B cell (primary cell): Measurements from ENCODE around the gene SIPA1L3. TPM values are rescaled to one million over a fixed set of nuclear protein-coding genes. Genes with fewer than 3 reads are reported as not detected.

ENCODE experiments used
- ATAC-seq: fragments of 200-7000 bp; cut with Tn5 transposase; one replicate; pipeline ENCODE4 v1.10.0; 2021; ENCODE audit warnings: low read depth, mild to moderate bottlenecking, moderate number of reproducible peaks, moderate library complexity
- CTCF ChIA-PET: fragments of 350-600 bp; sonication (Branson Sonifier 250); formaldehyde crosslinking; loops from one replicate; lab custom pipeline; 2021; ENCODE audit warnings: antibody characterized with exemption, inconsistent platforms; lab: Charles Lee
- POLR2A ChIA-PET: fragments of 350-600 bp; sonication (Branson Sonifier 250); formaldehyde crosslinking; loops from one replicate; lab custom pipeline; 2021; ENCODE audit warnings: antibody characterized with exemption; lab: Charles Lee
- DNase-seq: peaks from one replicate; pipeline ENCODE4 v3.0.0; 2013
- H2AFZ ChIP-seq: 2 replicates; pipeline ENCODE4 v1.6.1; 2012; ENCODE audit warnings: mild to moderate bottlenecking, low read depth, low read length; ENCODE audit not compliant: insufficient read depth, poor library complexity, severe bottlenecking
- H3K27ac ChIP-seq, 2 donors: 1 replicate in 1 of 2; 2 replicates in 1 of 2; pipeline ENCODE4 v1.5.1; 2012 to 2013; ENCODE audit warnings: low read length in 2 of 2, mild to moderate bottlenecking in 2 of 2, moderate library complexity in 1 of 2
- H3K27me3 ChIP-seq, 4 experiments: fragments of 200-600 bp in 1 of 4; sonication (generic) in 1 of 4; replicated peaks in 1 of 4; 1 replicate in 2 of 4; 2 replicates in 2 of 4; pipeline versions ENCODE4 v1.6.1 to v1.7.0; 2013 to 2016; ENCODE audit warnings: low read length in 3 of 4, mild to moderate bottlenecking in 2 of 4, mixed read lengths in 1 of 4, moderate library complexity in 1 of 4; ENCODE audit not compliant: insufficient read depth in 4 of 4, control insufficient read depth in 3 of 4; ENCODE audit errors: control extremely low read depth in 1 of 4
- H3K36me3 ChIP-seq, 2 experiments: replicated peaks in 1 of 2; 1 replicate in 1 of 2; 2 replicates in 1 of 2; pipeline versions ENCODE4 v1.6.1 to v1.7.1; 2013; ENCODE audit warnings: low read length in 1 of 2; ENCODE audit not compliant: insufficient read depth in 2 of 2, control insufficient read depth in 1 of 2; ENCODE audit errors: control extremely low read depth in 1 of 2, extremely low read depth in 1 of 2
- H3K4me1 ChIP-seq, 2 donors: fragments of 200-600 bp in 1 of 2; sonication (generic) in 1 of 2; 1 replicate in 1 of 2; 2 replicates in 1 of 2; pipeline versions ENCODE4 v1.5.1 to v1.6.1; 2013 to 2017; ENCODE audit warnings: low read length in 2 of 2; ENCODE audit not compliant: control insufficient read depth in 2 of 2, insufficient read depth in 2 of 2
- H3K4me2 ChIP-seq: replicated peaks from 2 replicates; pipeline ENCODE3; 2012; ENCODE audit warnings: mild to moderate bottlenecking, low read depth, low read length; ENCODE audit not compliant: poor library complexity, severe bottlenecking
- H3K4me3 ChIP-seq, 5 experiments: fragments of 200-600 bp in 1 of 5; sonication (generic) in 1 of 5; 1 replicate in 3 of 5; 2 replicates in 2 of 5; pipeline versions ENCODE4 v1.5.1 to v1.7.0; 2011 to 2016; ENCODE audit warnings: low read length in 4 of 5, mild to moderate bottlenecking in 4 of 5, low read depth in 2 of 5, control low read depth in 1 of 5, moderate library complexity in 1 of 5; ENCODE audit not compliant: insufficient read depth in 1 of 5; ENCODE audit errors: control extremely low read depth in 1 of 5, extremely low read depth in 1 of 5
- H3K79me2 ChIP-seq: fragments of 200-600 bp; sonication (generic); one replicate; pipeline ENCODE4 v1.6.0; 2016; ENCODE audit warnings: low read length; ENCODE audit not compliant: control insufficient read depth, insufficient read depth
- H3K9ac ChIP-seq: fragments of 200-600 bp; sonication (generic); 2 replicates; pipeline ENCODE4 v1.6.1; 2017; ENCODE audit warnings: mild to moderate bottlenecking, low read length, moderate library complexity
- H3K9me3 ChIP-seq, 3 donors: one replicate each; pipeline versions ENCODE4 v1.6.1 to v1.7.1; 2013; ENCODE audit warnings: low read length in 2 of 3; ENCODE audit not compliant: control insufficient read depth in 2 of 3, insufficient read depth in 1 of 3; ENCODE audit errors: control extremely low read depth in 1 of 3
- H4K20me1 ChIP-seq: 2 replicates; pipeline ENCODE4 v1.6.0; 2012; ENCODE audit warnings: mild to moderate bottlenecking, low read length; ENCODE audit not compliant: insufficient read depth, control insufficient read depth, poor library complexity, severe bottlenecking
- H3K27ac Mint-ChIP-seq: one replicate; pipeline ENCODE4 v1.8.0; 2021; ENCODE audit warnings: mixed read lengths
- H3K27me3 Mint-ChIP-seq: one replicate; pipeline ENCODE4 v1.8.0; 2021; ENCODE audit warnings: mixed read lengths
- H3K4me1 Mint-ChIP-seq: one replicate; pipeline ENCODE4 v1.8.0; 2021; ENCODE audit warnings: mixed read lengths
- H3K4me3 Mint-ChIP-seq: one replicate; pipeline ENCODE4 v1.8.0; 2021; ENCODE audit warnings: mixed read lengths
- H3K9me3 Mint-ChIP-seq: one replicate; pipeline ENCODE4 v1.8.0; 2022; ENCODE audit warnings: mixed read lengths; ENCODE audit not compliant: insufficient read depth
- EZH2 ChIP-seq: IDR thresholded peaks from 2 replicates; pipeline ENCODE4 v1.6.1; 2012; ENCODE audit warnings: borderline replicate concordance, low read depth, mild to moderate bottlenecking, moderate library complexity, low read length; ENCODE audit not compliant: insufficient read depth, poor library complexity, severe bottlenecking
- WGBS: methylation state at CpG from one replicate; pipeline ENCODE4 v1.1.5; 2013; ENCODE audit warnings: missing lambda C conversion rate; ENCODE audit not compliant: insufficient coverage; 5-methylcytosine and 5-hydroxymethylcytosine counted together
- intact Hi-C: fragments of 100-400 bp; cut with micrococcal nuclease; formaldehyde crosslinking; loops from one replicate; pipeline ENCODE4 v1.10.0; 2022
- polyA plus RNA-seq: library from polyadenylated mRNA; depleted of rRNA; stranded (reverse); fragments of >200 nt; gene quantifications from 2 replicates; pipeline ENCODE4 v1.2.3, GENCODE V29; 2012
- total RNA-seq, 2 donors: library from RNA; stranded (reverse); fragments of 120-200 nt in 1 of 2; gene quantifications; 1 replicate in 1 of 2; 2 replicates in 1 of 2; pipeline versions ENCODE4 v1.2.3 to v1.2.4, GENCODE V29; 2013 to 2022
- TF ChIP-seq, protein P1 (sequence below): fragments of 200-600 bp; IDR thresholded peaks from one replicate; pipeline ENCODE4 v1.8.0; 2022; ENCODE audit warnings: antibody characterized with exemption, mild to moderate bottlenecking

SIPA1L3 gene
- total and polyA plus RNA-seq, 2 donors (not counting 1 experiment from before 2014, with no cell fraction given): 48.3 to 295 TPM

DNA sequence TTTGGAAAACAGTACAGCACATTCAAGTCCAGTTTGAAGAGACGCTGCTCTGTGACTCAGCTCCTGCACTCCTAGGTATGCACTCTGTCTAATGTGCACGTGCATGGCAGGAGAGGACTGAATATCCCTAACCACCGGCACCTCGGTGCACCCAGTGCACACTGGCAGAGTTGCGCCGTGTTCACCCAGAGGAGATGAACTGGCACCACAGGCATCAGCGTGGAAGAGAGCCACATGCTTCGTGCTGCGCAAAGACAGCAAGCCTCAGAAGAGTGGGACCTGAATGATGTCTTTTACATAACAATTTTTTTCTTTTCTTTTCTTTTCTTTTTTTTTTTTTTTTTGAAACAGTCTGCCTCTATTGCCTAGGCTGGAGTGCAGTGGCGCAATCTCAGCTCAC is 194.7 kb downstream of the SIPA1L3 start:
- Histone ChIP-seq H3K36me3 (peaks cover 37 to 76% of the 10 kb centered on the region in 2 experiments), H4K20me1 (peaks cover 31% of the 10 kb centered on the region), H3K27me3 (no peaks in the 10 kb centered on the region), H2AFZ (no peak overlapping the region), H3K4me1 (no peaks in the 10 kb centered on the region), H3K9me3 (peaks cover 0 to 5% (median 0%) of the 10 kb centered on the region in 3 donors), H3K9ac (no peak overlapping the region), H3K27ac (no peak overlapping the region), H3K4me2 (no peak overlapping the region), H3K79me2 (peaks cover 61% of the 10 kb centered on the region), H3K4me3 (no peak overlapping the region)
- DNase-seq: no peak
- H3K27me3 Mint-ChIP-seq: no peaks in the 10 kb centered on the region
- 98% methylated on average over 9 of the region's 10 CpGs for WGBS
- H3K27ac Mint-ChIP-seq: no peak overlapping the region
- H3K4me1 Mint-ChIP-seq: peaks cover 4% of the 10 kb centered on the region
- CTCF ChIA-PET: interaction anchor here (0.7 to 3.1 kb wide), 3 partner anchors 63 to 199 kb away, joined by 3 to 22 read pairs (median 4); no protein-coding TSS in a partner anchor
- no peak for ATAC-seq
- no peak for TF ChIP-seq EZH2
- TF ChIP-seq, protein P1, sequence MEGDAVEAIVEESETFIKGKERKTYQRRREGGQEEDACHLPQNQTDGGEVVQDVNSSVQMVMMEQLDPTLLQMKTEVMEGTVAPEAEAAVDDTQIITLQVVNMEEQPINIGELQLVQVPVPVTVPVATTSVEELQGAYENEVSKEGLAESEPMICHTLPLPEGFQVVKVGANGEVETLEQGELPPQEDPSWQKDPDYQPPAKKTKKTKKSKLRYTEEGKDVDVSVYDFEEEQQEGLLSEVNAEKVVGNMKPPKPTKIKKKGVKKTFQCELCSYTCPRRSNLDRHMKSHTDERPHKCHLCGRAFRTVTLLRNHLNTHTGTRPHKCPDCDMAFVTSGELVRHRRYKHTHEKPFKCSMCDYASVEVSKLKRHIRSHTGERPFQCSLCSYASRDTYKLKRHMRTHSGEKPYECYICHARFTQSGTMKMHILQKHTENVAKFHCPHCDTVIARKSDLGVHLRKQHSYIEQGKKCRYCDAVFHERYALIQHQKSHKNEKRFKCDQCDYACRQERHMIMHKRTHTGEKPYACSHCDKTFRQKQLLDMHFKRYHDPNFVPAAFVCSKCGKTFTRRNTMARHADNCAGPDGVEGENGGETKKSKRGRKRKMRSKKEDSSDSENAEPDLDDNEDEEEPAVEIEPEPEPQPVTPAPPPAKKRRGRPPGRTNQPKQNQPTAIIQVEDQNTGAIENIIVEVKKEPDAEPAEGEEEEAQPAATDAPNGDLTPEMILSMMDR: no peak
- H3K9me3 Mint-ChIP-seq: no peaks in the 10 kb centered on the region
- intact Hi-C loops: no loop called here
- POLR2A ChIA-PET: no interaction called here
- no peak overlapping the region for H3K4me3 Mint-ChIP-seq

DNA sequence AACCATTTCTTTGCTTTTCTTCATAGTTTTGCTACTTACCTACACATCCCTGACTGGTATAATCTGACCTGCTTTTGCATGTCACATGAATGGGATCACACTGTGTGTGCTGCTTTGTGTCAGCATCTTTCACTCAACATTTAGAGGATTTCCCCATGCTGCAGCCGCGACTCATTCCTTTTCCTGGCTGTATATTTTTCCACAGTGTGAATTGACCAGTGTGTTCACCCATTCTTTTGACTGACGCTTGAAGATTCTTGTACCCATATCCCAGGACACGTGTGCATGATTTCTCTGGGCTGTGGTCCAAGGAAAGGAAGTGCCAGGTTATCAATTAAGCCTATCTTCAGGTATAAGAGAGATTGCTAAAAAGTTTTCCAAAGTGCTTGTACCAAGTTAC is 198.6 kb downstream of the SIPA1L3 start:
- WGBS: 100% methylated on average over 2 of the region's 4 CpGs
- Histone ChIP-seq H3K79me2 (peaks cover 27% of the 10 kb centered on the region), H3K4me1 (no peaks in the 10 kb centered on the region), H3K4me3 (no peak overlapping the region), H3K27me3 (no peaks in the 10 kb centered on the region), H2AFZ (no peak overlapping the region), H3K36me3 (peaks cover 27 to 88% of the 10 kb centered on the region in 2 experiments), H3K9ac (no peak overlapping the region), H3K9me3 (no peaks in the 10 kb centered on the region), H3K27ac (no peak overlapping the region), H4K20me1 (peaks cover 2% of the 10 kb centered on the region), H3K4me2 (no peak overlapping the region)
- H3K4me1 Mint-ChIP-seq: peaks cover 3% of the 10 kb centered on the region
- H3K9me3 Mint-ChIP-seq: no peaks in the 10 kb centered on the region
- POLR2A ChIA-PET: no interaction called here
- DNase-seq: no peak
- H3K4me3 Mint-ChIP-seq: no peak overlapping the region
- H3K27me3 Mint-ChIP-seq: no peaks in the 10 kb centered on the region
- intact Hi-C loops: no loop called here
- peak overlapping the region; percentile 16 for H3K27ac Mint-ChIP-seq
- TF ChIP-seq EZH2: no peak
- TF ChIP-seq, protein P1: no peak
- CTCF ChIA-PET: no interaction called here
- no peak for ATAC-seq
